ENCODE data around the gene SH3RF2.
"Not testable (repeated sequence)": the region's sequence is repeated elsewhere in the genome, so short reads cannot be mapped to it uniquely, and the experiment has no call there.

SH3RF2 gene

DNA sequence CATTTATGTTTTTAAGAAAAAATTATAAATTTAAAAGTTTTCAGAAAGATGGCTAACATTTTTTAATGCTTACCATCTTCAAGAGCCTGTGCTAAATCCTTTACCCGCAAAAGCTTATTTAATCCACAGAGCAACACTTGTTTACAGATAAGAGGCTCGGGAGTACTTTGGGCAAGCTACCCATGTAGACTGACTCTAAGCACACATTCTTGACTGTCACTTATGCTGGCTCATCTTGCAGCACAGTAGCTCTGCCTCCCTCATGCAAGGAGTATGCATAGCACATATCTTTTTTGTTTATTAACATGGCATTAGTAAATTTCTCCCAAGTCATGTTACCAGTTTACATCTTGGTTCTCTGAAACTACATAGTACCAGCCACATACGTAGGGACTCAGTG, 14.7 kb downstream of the SH3RF2 start:
- DNase-seq: no peak

DNA sequence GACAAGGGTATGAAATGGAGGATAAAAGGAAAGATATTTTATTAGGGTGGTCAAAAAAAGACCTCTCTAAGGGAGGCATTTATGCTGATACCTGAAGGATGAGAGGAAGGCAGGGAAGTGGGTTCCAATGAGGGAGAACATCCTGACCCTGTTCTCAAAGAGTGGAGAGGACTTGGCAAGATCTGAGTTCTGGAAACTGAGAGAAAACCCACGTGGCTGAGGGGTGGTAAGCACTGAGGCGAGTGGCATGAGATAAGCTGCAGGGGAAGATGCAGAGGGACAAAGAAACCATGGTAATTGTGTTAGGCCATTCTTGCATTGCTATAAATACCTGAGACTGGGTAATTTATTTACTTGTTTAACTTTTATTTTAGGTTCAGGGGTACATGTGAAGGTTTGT, 16.8 kb downstream of the SH3RF2 start:
- DNase-seq: no peak

DNA sequence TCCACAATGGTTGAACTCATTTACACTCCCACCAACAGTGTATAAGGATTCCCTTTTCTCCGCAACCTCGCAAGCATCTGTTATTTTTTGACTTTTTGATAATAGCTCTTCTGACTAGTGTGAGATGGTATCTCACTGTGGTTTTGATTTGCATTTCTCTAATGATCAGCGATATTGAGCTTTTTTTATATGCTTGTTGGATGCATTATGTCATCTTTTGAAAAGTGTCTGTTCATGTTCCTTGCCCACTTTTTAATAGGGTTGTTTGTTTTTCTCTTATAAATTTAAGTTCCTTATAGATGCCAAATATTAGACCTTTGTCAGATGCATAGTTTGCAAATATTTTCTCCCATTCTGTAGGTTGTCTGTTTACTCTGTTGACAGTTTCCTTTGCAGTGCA, 17.8 kb downstream of the SH3RF2 start:
- DNase-seq: not testable (repeated sequence)

DNA sequence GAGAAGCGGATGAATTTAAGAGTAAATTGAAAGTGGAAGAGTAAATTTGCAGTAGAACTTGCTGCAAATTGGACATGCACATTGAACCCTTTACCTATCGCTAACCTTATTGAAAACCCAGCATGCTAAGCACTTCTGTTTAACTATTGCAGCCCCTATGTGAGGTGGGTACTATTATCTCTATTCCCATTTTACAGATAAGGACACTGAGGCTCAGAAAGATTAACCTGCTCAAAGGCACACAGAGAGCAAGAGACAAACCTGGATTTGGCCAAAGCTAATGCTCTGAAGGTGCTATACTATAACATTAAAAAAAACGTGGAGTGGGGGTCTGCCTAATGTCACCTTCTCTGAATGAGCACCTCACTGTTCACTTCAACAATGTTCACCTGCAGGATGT, 21.0 kb downstream of the SH3RF2 start:
- DNase-seq: no peak

DNA sequence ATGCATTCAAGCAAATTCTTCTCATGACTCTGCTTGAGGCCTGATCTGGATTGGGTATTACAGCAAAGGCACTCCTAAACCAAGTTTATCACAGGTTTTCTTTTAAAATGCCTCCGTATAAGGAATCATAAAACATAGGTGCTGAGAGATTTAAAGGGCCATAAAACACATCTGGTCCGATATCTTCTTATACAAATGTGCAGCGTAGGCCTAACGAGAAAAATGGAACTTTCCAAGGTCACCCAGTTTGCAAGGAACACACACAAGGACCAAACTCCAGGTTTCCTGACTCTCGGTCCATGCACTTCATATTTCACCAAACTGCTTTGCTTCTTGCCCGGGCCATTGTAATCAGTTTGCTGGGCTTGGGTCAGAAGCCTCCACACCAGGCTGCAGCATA, 22.1 kb downstream of the SH3RF2 start:
- DNase-seq: no peak

DNA sequence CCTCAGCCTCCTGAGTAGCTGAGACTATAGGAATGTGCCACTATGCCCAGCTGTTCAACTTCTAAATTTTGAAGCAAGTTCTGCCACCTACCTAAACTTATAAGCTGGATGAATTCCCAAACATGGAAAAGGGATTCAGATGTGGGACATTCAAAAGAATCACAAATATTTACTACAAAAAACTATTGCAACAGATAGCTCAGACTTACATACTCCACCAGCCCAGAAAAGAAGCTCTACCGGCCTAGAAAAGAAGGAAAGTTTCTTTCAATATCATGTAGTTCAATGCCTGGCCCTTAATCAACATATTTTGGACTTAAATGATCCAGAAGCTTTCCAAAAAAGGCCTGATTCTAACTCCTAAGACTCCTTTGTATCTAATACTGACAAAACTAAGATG, 23.8 kb downstream of the SH3RF2 start:
- no peak for DNase-seq

DNA sequence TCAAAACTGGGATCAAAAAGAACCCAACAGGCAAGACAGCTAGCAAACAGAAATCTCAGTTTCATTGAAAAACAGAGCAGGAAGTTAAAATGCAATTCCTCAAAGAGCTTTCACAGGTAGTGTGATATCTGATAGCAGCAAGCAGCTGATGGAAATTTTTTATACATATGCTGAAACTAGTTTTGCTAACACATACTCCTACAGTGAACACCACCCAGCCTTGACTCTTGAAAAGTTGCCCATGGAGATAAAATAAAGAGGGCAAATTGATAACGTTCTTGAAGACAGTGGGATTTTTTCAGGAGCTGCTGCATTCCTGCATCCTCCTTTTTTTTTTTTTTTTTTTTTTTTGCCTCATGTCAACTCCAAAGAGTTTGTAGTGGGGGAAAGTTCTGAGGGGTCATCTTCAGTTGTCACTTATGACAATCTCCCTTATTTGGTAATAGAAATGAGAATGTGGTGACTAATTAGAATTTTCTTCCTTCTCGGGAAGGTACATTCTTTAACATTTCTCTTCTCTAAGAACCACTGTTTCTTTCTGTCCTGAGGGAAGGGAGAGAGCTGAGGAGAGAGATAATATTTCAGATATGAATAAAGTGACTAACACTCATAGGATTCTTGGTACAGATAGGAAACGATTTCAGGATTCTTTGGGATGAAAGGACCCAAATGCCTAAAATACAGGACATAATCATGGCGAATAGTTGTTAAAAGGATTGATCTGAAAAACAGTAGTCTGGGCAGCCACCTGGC, 24.6 kb downstream of the SH3RF2 start:
- no peak for DNase-seq

DNA sequence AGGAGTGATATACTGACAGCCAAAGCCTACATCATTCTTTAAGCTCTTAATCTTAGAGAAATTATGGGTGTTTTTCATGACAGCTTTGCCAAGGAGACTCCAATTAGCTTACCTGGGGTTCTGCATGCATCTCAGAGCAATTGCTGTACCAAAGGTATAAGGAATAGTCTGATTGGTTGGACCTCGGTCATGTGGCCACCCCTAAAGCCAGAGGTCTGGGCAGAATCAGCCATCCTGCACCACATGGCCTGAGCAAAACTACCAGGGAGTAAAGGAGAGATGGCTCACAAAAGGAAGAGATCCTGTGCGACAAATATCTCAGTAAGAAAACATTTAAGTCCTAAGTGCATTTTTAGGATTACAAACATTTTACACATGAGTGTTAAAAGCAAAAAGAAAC, 25.6 kb downstream of the SH3RF2 start:
- DNase-seq: no peak

DNA sequence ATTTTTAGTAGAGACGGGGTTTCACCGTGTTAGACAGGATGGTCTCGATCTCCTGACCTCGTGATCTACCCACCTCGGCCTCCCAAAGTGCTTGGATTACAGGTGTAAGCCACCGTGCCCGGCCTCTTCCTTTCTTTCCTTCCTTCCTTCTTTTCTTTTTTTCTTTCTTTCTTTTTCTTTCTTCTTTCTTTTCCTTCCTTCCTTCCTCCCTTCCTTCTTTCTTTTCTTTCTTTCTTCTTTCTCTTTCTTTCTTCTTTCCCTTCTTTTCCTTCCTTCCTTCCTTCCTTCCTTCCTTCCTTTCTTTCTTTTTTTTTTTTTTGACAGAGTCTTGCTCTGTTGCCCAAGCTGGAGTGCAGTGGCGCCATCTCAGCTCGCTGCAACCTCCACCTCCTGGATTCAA, 27.6 kb downstream of the SH3RF2 start:
- DNase-seq: not testable (repeated sequence)

DNA sequence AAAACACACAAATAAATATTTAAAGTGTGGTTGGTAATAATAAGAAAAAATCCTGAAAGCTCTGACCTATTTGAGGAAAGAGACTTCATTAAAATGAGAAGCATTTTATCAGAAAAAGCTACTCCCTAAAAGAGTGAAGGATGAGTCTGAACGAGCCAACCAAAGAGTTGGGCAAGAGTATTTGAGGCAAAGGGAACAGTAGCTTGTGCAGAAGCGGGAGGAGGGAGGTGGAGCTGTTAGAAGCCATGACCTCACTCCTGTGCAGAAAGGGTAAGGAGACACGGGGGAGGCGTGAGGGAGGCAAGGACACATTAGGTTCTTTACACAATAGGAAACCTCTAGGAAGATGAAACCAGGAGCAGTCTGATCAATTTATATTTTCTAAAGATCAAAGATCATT, 29.4 kb downstream of the SH3RF2 start:
- DNase-seq: no peak

DNA sequence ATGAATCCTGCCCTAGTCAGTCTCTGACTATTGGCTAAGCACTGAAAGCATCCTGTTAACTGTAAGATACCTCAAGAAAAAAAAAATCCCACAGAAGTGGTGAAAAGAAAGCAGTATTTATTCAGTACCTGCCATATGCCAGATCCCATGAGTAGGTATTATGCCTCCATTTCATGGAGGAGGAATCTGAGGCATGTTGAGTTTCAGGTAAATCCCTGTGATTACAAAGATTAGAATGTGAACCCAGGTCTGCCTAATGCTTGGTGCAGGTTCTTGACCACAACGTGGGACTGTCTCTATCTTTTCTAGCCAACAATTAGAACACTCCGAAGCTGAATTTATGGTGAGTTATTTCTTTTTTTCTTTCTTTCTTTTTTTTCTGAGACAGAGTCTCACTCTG, 30.9 kb downstream of the SH3RF2 start:
- no peak for DNase-seq

DNA sequence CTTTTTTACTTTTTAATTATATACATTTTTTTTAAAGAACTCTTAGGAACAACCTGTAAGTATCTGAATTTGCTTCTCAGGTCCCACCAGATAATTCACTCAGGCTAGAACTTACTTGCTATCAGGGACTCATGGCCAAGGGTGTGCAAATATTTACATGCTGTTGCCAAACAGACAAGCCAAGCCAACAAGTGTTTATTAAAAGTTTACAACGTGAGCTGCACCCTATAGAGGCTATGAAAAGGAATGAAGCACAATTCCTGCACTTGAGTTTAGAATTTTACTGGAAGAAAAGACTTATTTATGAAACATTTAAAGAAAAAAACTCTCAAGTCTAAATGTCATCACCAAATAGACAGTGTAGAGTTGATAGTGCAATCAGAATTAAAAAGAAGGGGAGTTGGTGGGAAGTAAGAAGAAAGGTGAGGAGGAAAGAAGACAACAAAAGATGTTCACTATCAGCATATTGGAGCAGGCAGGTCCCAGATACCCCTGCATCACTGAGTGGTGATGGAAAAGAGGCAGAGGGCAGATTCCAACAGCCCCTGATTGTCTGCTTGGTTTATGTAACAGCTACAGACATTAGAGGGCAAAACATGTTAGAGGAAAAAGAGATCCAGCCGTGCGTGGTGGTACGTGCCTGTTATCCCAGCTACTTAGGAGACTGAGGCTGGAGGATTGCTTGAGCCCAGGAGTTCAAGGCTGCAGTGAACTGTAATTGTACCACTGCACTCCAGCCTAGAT, 32.8 kb downstream of the SH3RF2 start:
- no peak for DNase-seq

DNA sequence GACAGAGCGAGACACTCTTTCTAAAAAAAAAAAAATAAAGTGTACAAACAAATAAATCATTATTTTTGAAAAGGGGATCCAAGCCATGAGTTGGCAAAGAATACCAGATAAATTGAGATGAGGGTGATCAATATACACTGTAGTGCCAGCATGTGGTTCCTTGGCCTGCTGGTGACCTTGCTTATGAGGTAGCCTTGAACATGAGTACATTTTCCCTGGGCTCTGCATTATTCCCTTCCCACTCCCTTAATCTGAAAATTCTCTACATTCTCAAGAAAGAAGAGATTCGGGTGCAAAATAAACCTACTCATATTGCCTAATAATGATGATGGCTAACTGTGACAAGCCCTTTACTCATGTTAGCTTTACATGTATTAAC, 33.3 kb downstream of the SH3RF2 start:
- DNase-seq: no peak

DNA sequence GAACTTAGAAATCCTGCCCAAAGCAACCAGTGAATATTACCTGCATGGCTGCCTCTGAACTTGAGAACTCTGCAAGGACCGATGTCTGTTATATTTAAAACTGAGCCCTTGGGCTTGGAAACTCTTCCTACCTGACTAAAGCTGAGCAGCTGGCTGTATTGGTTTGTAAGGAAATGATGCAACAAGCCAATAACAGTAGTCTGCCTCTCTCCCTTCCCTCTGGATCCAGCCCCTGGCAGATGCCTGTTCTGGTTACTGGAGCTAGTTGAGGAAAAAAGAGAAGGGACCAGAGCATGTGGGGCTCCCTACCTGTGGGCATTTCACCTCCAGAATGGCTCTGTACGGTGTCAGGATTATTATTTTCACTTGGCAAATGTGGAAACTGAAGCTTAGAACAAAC, 34.7 kb downstream of the SH3RF2 start:
- DNase-seq: no peak

DNA sequence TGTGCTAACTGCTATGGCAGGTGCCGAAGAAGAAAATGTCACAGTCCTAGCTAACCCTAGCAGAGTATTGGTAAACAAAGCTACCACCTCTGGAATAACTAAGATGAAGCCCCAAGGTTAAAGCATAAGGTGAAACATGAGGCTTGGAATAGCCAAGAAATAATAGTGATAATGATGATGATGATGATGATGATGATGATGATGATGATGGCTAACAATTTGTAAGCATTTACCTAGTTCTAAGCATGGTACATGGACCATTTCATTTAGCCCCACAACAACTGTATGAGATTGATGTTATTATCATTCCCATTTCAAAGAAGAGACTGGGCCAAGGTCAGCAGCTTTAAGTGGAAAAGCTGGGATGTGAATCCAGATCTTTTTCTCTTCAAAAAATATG, 35.3 kb downstream of the SH3RF2 start:
- no peak for DNase-seq

DNA sequence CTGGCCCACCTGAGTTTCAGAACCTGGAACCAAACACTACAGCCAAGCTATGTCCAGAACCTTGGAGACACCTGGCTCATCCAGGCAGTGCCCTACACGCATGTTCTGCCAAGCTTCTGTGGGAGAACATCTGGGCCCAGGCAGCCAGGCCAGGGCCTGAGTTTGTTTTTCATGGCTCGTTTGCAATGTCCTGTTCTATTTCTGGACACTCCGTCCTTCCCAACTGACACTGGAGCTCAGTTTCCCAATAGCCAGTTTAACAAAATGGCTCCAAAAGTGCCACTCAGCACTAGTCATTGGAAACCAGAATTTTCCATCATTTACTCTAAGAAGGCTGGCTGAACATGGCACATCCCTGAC, 38.6 kb downstream of the SH3RF2 start:
- no peak for DNase-seq

DNA sequence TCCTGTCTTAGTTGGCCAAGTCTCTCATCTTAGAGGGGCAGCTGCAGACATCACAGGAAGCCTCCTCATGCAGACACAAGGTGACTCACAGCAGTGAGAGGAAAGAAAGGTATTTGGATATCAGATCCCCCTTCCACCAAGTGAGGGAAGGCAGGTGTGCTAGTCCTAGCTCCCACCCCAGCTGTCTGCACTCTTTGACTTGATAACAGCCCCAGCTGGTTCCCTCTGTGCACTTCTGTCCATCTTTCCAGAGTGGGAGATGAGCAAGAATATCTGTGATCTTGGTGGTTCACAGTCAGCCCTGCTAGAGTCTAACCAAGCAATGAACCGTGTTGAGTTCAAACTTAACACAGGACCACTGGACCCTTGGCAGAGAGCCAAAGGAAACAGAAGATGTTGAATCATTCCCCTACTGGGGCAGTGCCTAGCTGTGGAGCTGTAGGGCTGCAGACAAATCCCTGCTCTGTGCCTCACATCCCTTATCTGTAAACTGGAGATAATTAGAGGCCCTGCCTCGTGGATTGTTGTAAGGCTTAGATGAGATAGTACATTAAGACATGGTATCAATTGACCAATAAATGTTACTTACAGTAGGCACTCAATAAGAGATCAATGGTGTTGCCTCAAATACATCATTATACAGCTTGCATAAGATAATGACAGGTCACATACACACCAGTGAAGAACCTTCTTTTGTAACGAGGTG, 39.1 kb downstream of the SH3RF2 start:
- DNase-seq: no peak

DNA sequence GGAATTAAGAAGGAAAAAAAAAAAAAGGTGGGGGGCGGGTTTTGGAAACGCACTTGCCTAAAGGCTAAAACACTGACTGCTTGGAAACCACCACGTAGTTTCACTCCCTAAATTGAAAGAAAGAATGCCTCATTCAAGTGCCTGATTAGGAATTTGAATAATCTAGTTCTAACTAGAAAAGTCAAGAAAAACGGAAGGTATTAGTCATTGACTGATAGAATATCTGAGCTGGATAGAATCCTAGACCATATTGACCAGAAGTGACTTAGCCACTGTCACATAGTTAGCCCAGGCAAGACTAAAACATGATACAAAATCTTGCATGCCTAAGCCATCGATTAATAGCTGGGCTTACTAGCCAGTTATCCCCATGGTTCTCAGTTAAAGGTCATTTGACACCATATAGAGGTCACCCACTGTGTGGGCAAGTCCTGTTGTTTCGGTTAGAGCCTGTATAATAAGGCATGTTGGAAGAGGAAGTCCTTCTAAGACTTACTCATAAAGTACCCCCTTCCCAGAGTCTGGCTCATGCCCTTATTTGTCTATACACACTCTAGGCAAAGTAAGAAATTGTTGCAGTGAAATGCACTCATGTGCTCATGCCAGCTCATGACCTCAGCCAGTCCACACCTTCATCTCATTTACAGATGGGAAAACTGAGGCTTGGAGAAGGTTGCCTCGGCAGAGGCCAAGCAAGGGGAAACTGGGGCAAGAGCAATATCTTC, 40.2 kb downstream of the SH3RF2 start:
- no peak for DNase-seq

DNA sequence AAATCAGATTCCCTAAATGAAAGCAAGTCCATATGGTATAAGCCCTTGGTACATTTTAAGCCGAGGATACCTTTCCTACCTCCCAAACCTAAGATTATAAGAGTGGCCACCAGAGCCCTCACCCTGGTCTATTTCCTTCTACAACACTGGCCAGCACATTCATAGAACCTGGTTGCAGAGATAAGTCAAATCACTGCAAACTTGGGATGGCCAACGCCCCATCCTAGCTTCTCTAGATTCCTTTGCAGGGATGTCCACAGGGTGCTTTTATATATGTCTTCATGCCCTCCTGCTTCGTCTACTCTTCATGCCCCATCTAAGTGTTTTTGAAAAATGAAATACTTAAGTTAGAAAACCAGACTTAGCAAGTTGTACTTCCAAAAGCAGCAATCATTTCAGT, 41.8 kb downstream of the SH3RF2 start:
- DNase-seq: no peak

DNA sequence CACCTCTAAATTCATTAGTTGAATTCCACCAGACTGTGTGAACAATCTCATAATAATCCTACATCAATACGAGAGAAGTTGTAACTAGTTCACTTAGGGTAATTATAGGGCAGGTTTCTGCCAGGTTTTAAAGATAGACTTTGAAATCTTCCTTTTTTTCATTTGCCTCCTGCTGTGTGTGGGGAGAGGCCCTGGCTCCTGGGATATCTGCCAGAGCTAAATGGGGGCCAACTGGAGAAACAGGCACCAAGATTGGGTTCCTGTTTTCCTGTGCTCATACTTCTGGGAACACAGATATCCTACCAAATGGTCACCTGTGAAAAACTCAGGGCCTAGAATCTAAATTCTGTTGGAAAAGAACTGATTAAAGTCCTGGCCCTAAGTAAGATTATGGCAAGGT, 42.3 kb downstream of the SH3RF2 start:
- DNase-seq: no peak

DNA sequence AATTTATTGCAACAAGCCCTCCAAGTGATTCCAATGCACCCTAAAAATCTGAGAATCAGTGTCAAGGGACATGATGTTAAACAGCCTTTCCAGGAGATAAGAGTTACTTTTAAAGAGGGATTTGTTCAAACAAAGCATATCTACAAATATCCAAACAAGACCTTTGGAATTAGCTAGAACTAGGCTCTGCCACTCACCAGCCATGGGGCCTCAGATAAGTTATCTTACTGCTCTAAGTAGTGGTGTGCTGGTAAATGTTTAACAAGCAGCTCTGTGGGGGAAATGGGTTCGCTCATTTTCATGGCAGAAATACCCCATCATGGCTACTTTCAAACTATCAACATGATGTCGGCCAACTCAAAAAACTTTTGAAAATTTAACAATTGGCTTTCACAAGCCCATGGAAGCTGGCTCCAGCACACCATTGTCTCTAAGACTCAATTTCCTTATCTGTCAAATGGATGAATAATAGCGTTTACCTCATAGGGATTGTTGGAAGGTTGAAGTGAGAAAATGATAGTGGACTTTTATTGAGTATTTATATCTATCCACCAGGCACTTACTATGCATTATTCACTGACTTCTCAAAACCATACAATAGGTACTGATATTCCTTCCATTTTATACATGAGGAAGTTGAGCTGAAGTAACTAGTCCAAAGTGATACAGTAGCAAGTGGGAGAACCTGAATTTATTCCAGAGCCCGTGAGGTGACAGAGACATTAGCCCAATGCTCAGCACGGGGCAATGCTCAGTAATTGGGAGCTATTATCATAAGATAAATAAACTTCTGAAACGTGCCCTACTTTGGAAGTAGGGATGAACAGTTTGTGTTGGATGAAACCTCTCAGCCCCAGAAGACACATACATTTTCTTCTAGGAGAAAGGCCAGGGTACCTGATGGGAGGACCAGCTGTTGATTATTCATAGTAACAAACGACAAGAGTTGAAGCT, 43.2 kb downstream of the SH3RF2 start:
- no peak for DNase-seq

DNA sequence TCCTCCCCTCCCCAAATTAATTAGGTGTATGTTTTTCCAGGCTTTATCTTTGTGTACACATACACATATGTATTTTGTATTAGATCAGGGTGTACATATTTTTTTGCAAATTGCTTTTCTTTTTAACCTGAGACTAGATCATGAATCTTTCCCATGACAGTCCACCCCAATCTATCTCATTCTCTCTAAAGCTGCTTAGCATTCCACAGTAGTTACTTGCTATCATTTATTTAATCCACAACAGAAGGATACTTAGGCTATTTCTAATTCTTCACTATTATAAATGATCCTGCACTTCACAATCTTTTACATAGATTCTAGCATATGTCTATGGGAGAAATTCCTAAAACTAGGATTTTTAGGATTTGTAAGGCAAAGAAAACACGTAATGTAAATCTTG, 43.9 kb downstream of the SH3RF2 start:
- no peak for DNase-seq
